CD4-positive, alpha-beta T cell treated with Interleukin-17A for 4 hours (primary cell): ENCODE results near the gene OR2S2.
"Not testable (repeated sequence)": the region's sequence is repeated elsewhere in the genome, so short reads cannot be mapped to it uniquely, and the experiment has no call there.

Experiments
- DNase-seq: peaks from one replicate; pipeline ENCODE4 v3.0.0-alpha.2; 2020; ENCODE audit warnings: mixed read lengths

Gene OR2S2

GRCh38 chr9:35962126-35962906 lies 4.4 kb upstream of the OR2S2 start:
- DNase-seq, result no peak

GRCh38 chr9:35960039-35960655 lies 2.2 kb upstream of the OR2S2 start:
- DNase-seq, result no peak

- no peak for DNase-seq
Measured at GRCh38 chr9:35956651-35957050, 1.3 kb downstream of the OR2S2 start.

GRCh38 chr9:35954942-35955546 lies 2.9 kb downstream of the OR2S2 start:
- DNase-seq, result peak; percentile 57

- DNase-seq, result no peak
Measured at GRCh38 chr9:35952526-35953191, 5.3 kb downstream of the OR2S2 start.

GRCh38 chr9:35951736-35952135 lies 6.2 kb downstream of the OR2S2 start:
- no peak for DNase-seq

GRCh38 chr9:35948901-35949318 lies 9.0 kb downstream of the OR2S2 start:
- no peak for DNase-seq

- no peak for DNase-seq
Measured at GRCh38 chr9:35948451-35948850, 9.5 kb downstream of the OR2S2 start.

- peak; percentile 82 for DNase-seq
Measured at GRCh38 chr9:35945341-35946018, 12.5 kb downstream of the OR2S2 start.

GRCh38 chr9:35944841-35945240 lies 13.1 kb downstream of the OR2S2 start:
- no peak for DNase-seq

GRCh38 chr9:35944173-35944572 lies 13.8 kb downstream of the OR2S2 start:
- no peak for DNase-seq

- no peak for DNase-seq
Measured at GRCh38 chr9:35942286-35942685, 15.7 kb downstream of the OR2S2 start.

- DNase-seq, result peak; percentile 67
Measured at GRCh38 chr9:35940458-35941407, 17.2 kb downstream of the OR2S2 start.

GRCh38 chr9:35939679-35940250 lies 18.2 kb downstream of the OR2S2 start:
- DNase-seq, result no peak

- peak; percentile 16 for DNase-seq
Measured at GRCh38 chr9:35938474-35939356, 19.2 kb downstream of the OR2S2 start.

- no peak for DNase-seq
Measured at GRCh38 chr9:35937227-35937626, 20.7 kb downstream of the OR2S2 start.

- DNase-seq, result no peak
Measured at GRCh38 chr9:35935755-35936509, 22.0 kb downstream of the OR2S2 start.

- no peak for DNase-seq
Measured at GRCh38 chr9:35935261-35935660, 22.7 kb downstream of the OR2S2 start.

GRCh38 chr9:35934069-35934468 lies 23.9 kb downstream of the OR2S2 start:
- not testable (repeated sequence) for DNase-seq
